IMR-90 (cell line): Measurements from ENCODE around the gene TCF7L1. TPM values are rescaled to one million over a fixed set of nuclear protein-coding genes. Genes with fewer than 3 reads are reported as not detected.

Experiments used
- ATAC-seq: fragments of 200-7000 bp; cut with Tn5 transposase; 2 replicates; pipeline ENCODE4 v1.9.1; 2020; ENCODE audit warnings: low read depth, mild to moderate bottlenecking, moderate library complexity
- BruUV-seq: library from RNA; stranded (reverse); fragments of 400-500 nt; replicated peaks from 2 replicates; lab custom pipeline; 2021; lab: Mats Ljungman, UMichigan
- CTCF ChIA-PET: fragments of 300-600 bp; formaldehyde crosslinking; extraction: SDS; loops from one replicate; lab custom pipeline; 2021; ENCODE audit warnings: antibody characterized with exemption; lab: Yijun Ruan, JAX
- POLR2A ChIA-PET: fragments of 300-600 bp; sonication (Branson Sonifier 250); formaldehyde crosslinking; loops from one replicate; lab custom pipeline; 2022; ENCODE audit warnings: antibody characterized with exemption; ENCODE audit not compliant: unreplicated experiment; lab: Charles Lee
- DNase-seq: peaks from one replicate; pipeline ENCODE4 v3.0.0; 2013
- H2AFZ ChIP-seq: replicated peaks from 2 replicates; pipeline ENCODE3; 2013; ENCODE audit warnings: low read length, mild to moderate bottlenecking; ENCODE audit not compliant: poor library complexity
- H2AK5ac ChIP-seq: 2 replicates; pipeline ENCODE4 v1.6.1; 2013; ENCODE audit warnings: low read depth, low read length, inconsistent platforms
- H2AK9ac ChIP-seq: replicated peaks from 2 replicates; pipeline ENCODE3; 2013; ENCODE audit warnings: mild to moderate bottlenecking, low read depth, low read length, moderate library complexity; ENCODE audit not compliant: poor library complexity
- H2BK120ac ChIP-seq: 2 replicates; pipeline ENCODE4 v1.6.1; 2013; ENCODE audit warnings: low read depth, low read length, inconsistent platforms
- H2BK15ac ChIP-seq: 3 replicates; pipeline ENCODE4 v1.6.1; 2013; ENCODE audit warnings: low read depth, low read length, inconsistent platforms
- H2BK20ac ChIP-seq: 2 replicates; pipeline ENCODE4 v1.6.1; 2013; ENCODE audit warnings: low read depth, mild to moderate bottlenecking, inconsistent platforms, low read length, moderate library complexity
- H2BK5ac ChIP-seq: 2 replicates; pipeline ENCODE4 v1.6.1; 2013; ENCODE audit warnings: mild to moderate bottlenecking, low read depth, low read length, inconsistent platforms; ENCODE audit not compliant: poor library complexity, severe bottlenecking
- H3K14ac ChIP-seq: replicated peaks from 2 replicates; pipeline ENCODE4 v1.6.1; 2013; ENCODE audit warnings: low read depth, low read length, inconsistent platforms
- H3K18ac ChIP-seq: 2 replicates; pipeline ENCODE4 v1.6.1; 2013; ENCODE audit warnings: low read depth, low read length, control low read depth
- H3K23ac ChIP-seq: 2 replicates; pipeline ENCODE4 v1.6.1; 2013; ENCODE audit warnings: low read depth, low read length, inconsistent platforms
- H3K27ac ChIP-seq: 2 replicates; pipeline ENCODE4 v1.5.1; 2013; ENCODE audit warnings: mild to moderate bottlenecking, control low read depth, low read length; ENCODE audit not compliant: insufficient read depth
- H3K27me3 ChIP-seq: 2 replicates; pipeline ENCODE4 v1.6.1; 2013; ENCODE audit warnings: low read length; ENCODE audit not compliant: control insufficient read depth, insufficient read depth
- H3K36me3 ChIP-seq: 2 replicates; pipeline ENCODE4 v1.6.1; 2013; ENCODE audit warnings: low read length, mixed read lengths; ENCODE audit not compliant: control insufficient read depth, insufficient read depth
- H3K4ac ChIP-seq: 2 replicates; pipeline ENCODE4 v1.6.1; 2013; ENCODE audit warnings: low read depth, low read length, inconsistent platforms
- H3K4me1 ChIP-seq: 2 replicates; pipeline ENCODE4 v1.6.1; 2013; ENCODE audit warnings: low read length, mixed read lengths; ENCODE audit not compliant: control insufficient read depth, insufficient read depth
- H3K4me2 ChIP-seq: 2 replicates; pipeline ENCODE4 v1.6.1; 2013; ENCODE audit warnings: low read depth, mild to moderate bottlenecking, control low read depth, low read length, moderate library complexity
- H3K4me3 ChIP-seq: 2 replicates; pipeline ENCODE4 v1.5.1; 2013; ENCODE audit warnings: low read depth, mild to moderate bottlenecking, control low read depth, low read length, moderate library complexity; ENCODE audit not compliant: insufficient read depth
- H3K56ac ChIP-seq: 2 replicates; pipeline ENCODE4 v1.6.1; 2013; ENCODE audit warnings: low read length, inconsistent platforms; ENCODE audit not compliant: insufficient read depth; ENCODE audit errors: extremely low read depth
- H3K79me1 ChIP-seq, 2 experiments: 2 replicates each; pipeline ENCODE4 v1.6.1; 2013; ENCODE audit warnings: low read length in 2 of 2, inconsistent platforms in 1 of 2, low read depth in 1 of 2
- H3K9ac ChIP-seq: 2 replicates; pipeline ENCODE4 v1.6.1; 2013; ENCODE audit warnings: low read depth, low read length, control low read depth
- H3K9me1 ChIP-seq: 2 replicates; pipeline ENCODE4 v1.6.1; 2013; ENCODE audit warnings: low read length, inconsistent platforms; ENCODE audit not compliant: insufficient read depth
- H3K9me3 ChIP-seq: 2 replicates; pipeline ENCODE4 v1.6.1; 2013; ENCODE audit warnings: low read length; ENCODE audit not compliant: control insufficient read depth, insufficient read depth
- H4K20me1 ChIP-seq: 2 replicates; pipeline ENCODE4 v1.6.1; 2013; ENCODE audit warnings: low read length, inconsistent platforms; ENCODE audit not compliant: insufficient read depth
- H4K5ac ChIP-seq: 2 replicates; pipeline ENCODE4 v1.6.1; 2013; ENCODE audit warnings: mild to moderate bottlenecking, low read depth, low read length, control low read depth
- H4K8ac ChIP-seq, 2 experiments: 2 replicates each; pipeline ENCODE4 v1.6.1; 2013; ENCODE audit warnings: low read depth in 2 of 2, low read length in 2 of 2, control low read depth in 1 of 2, inconsistent platforms in 1 of 2
- H4K91ac ChIP-seq: 2 replicates; pipeline ENCODE4 v1.6.1; 2013; ENCODE audit warnings: low read depth, low read length, inconsistent platforms; ENCODE audit not compliant: insufficient read depth
- BHLHE40 ChIP-seq: fragments of 150-350 bp; IDR thresholded peaks from 2 replicates; pipeline ENCODE4 v1.6.1; 2016; ENCODE audit warnings: mild to moderate bottlenecking, low read depth, low read length
- CEBPB ChIP-seq: IDR thresholded peaks from 2 replicates; pipeline ENCODE4 v1.6.1; 2012; ENCODE audit warnings: low read depth, low read length, improper control_type of control experiment
- CHD1 ChIP-seq: IDR thresholded peaks from 2 replicates; pipeline ENCODE4 v1.6.1; 2012; ENCODE audit warnings: low read depth, low read length, improper control_type of control experiment
- ELK1 ChIP-seq: fragments of 150-350 bp; IDR thresholded peaks from 2 replicates; pipeline ENCODE4 v1.6.1; 2016; ENCODE audit warnings: low read depth, mild to moderate bottlenecking, low read length, moderate library complexity, borderline replicate concordance
- FOS ChIP-seq: fragments of 150-350 bp; IDR thresholded peaks from 2 replicates; pipeline ENCODE4 v1.6.1; 2016; ENCODE audit warnings: low read depth, low read length
- MAFK ChIP-seq: IDR thresholded peaks from 2 replicates; pipeline ENCODE4 v1.6.1; 2012; ENCODE audit warnings: low read depth, low read length, improper control_type of control experiment
- MAZ ChIP-seq: IDR thresholded peaks from 2 replicates; pipeline ENCODE4 v1.6.1; 2012; ENCODE audit warnings: low read depth, mild to moderate bottlenecking, low read length, improper control_type of control experiment, moderate library complexity, borderline replicate concordance
- MXI1 ChIP-seq: IDR thresholded peaks from 2 replicates; pipeline ENCODE4 v1.6.1; 2012; ENCODE audit warnings: low read depth, mild to moderate bottlenecking, low read length, moderate library complexity, borderline replicate concordance
- NFE2L2 ChIP-seq: fragments of 150-350 bp; IDR thresholded peaks from 2 replicates; pipeline ENCODE4 v1.6.1; 2016; ENCODE audit warnings: low read depth, mild to moderate bottlenecking, low read length
- POLR2A ChIP-seq: IDR thresholded peaks from 2 replicates; pipeline ENCODE4 v1.6.1; 2012; ENCODE audit warnings: mild to moderate bottlenecking, low read depth, low read length
- RAD21 ChIP-seq: IDR thresholded peaks from 2 replicates; pipeline ENCODE4 v1.6.1; 2012; ENCODE audit warnings: low read length, improper control_type of control experiment
- RCOR1 ChIP-seq: IDR thresholded peaks from 2 replicates; pipeline ENCODE4 v1.6.1; 2012; ENCODE audit warnings: mild to moderate bottlenecking, low read length, improper control_type of control experiment; ENCODE audit not compliant: insufficient replicate concordance
- RFX5 ChIP-seq: IDR thresholded peaks from 2 replicates; pipeline ENCODE4 v1.8.0; 2012; ENCODE audit warnings: low read depth, mild to moderate bottlenecking, low read length, moderate library complexity
- SMC3 ChIP-seq: fragments of 150-350 bp; IDR thresholded peaks from 2 replicates; pipeline ENCODE4 v1.6.1; 2016; ENCODE audit warnings: low read depth, mild to moderate bottlenecking, antibody characterized with exemption, low read length, moderate library complexity
- USF2 ChIP-seq: fragments of 150-350 bp; IDR thresholded peaks from 2 replicates; pipeline ENCODE4 v1.6.1; 2017; ENCODE audit warnings: mild to moderate bottlenecking, antibody characterized with exemption, low read length, low read depth
- WGBS, 2 experiments: methylation state at CpG; one replicate each; pipeline versions ENCODE4 v1.1.5 to v1.1.7; 2013; ENCODE audit warnings: missing lambda C conversion rate in 2 of 2; ENCODE audit not compliant: insufficient read length in 1 of 2; ENCODE audit errors: extremely low coverage in 2 of 2; 5-methylcytosine and 5-hydroxymethylcytosine counted together
- dilution Hi-C: fragments of 300-500 bp; cut with HindIII; formaldehyde crosslinking; loops from one replicate; pipeline ENCODE4 v1.14.3; 2018; ENCODE audit warnings: low sequenced_read_pairs; ENCODE audit not compliant: unreplicated experiment
- in situ Hi-C: fragments of 300-500 bp; cut with MboI; formaldehyde crosslinking; loops from 3 replicates; pipeline ENCODE4 v1.14.3; 2019; ENCODE audit warnings: low sequenced_read_pairs, inconsistent platforms, mixed read lengths
- intact Hi-C: fragments of 100-400 bp; cut with micrococcal nuclease; formaldehyde crosslinking; loops from 2 replicates; pipeline ENCODE4 v1.10.0; 2022
- polyA plus RNA-seq, 3 experiments: library from polyadenylated mRNA; depleted of rRNA; stranded (reverse); fragments of >200 nt; gene quantifications; 2 replicates each; pipeline ENCODE4 v1.2.3, GENCODE V29; 2012; ENCODE audit warnings: low replicate concordance in 1 of 3
- total RNA-seq: library from RNA; depleted of rRNA; stranded (reverse); fragments of >200 nt; gene quantifications from 2 replicates; pipeline ENCODE4 v1.2.3, GENCODE V29; 2012
- TF ChIP-seq, protein P1 (sequence below): conservative IDR thresholded peaks from 2 replicates; pipeline ENCODE4 v1.5.1; 2012; ENCODE audit warnings: mild to moderate bottlenecking, low read depth, low read length, improper control_type of control experiment

Gene TCF7L1
- total and polyA plus RNA-seq, 2 of the 4 experiments (the other 2 are of a cell fraction): 0.72 to 11.1 TPM

- Histone ChIP-seq H2BK120ac (no peak overlapping the region), H3K9ac (no peak overlapping the region), H3K23ac (no peak overlapping the region), H2AFZ (no peak overlapping the region), H3K56ac (no peak overlapping the region), H2BK20ac (no peak overlapping the region), H4K8ac (no peak overlapping the region), H4K91ac (no peak overlapping the region), H2AK9ac (no peak overlapping the region), H2AK5ac (no peak overlapping the region), H3K27ac (no peak overlapping the region), H3K4ac (no peak overlapping the region), H3K4me3 (no peak overlapping the region), H3K4me1 (no peaks in the 10 kb centered on the region), H4K20me1 (peaks cover 17% of the 10 kb centered on the region; the same call in 1 of the 2 replicates), H3K27me3 (no peaks in the 10 kb centered on the region), H3K9me1 (peaks cover 22% of the 10 kb centered on the region; the same call in 1 of the 2 replicates), H3K79me1 (peaks cover 24 to 63% of the 10 kb centered on the region in 2 experiments), H3K36me3 (peaks cover 3% of the 10 kb centered on the region; the same call in 1 of the 2 replicates), H3K4me2 (no peak overlapping the region), H3K14ac (no peak overlapping the region), H2BK5ac (no peak overlapping the region), H3K9me3 (no peaks in the 10 kb centered on the region), H4K5ac (no peak overlapping the region), H2BK15ac (no peak overlapping the region), H3K18ac (no peak overlapping the region)
- intact Hi-C loops (no loop called here), dilution Hi-C loops (no loop called here), in situ Hi-C loops (no loop called here)
- TF ChIP-seq SMC3 (no peak), RAD21 (no peak), MAFK (no peak), MAZ (no peak), NFE2L2 (no peak), FOS (no peak), POLR2A (no peak), USF2 (no peak), CEBPB (no peak), RFX5 (no peak), MXI1 (no peak), CHD1 (no peak), ELK1 (no peak), BHLHE40 (no peak), RCOR1 (no peak)
- TF ChIP-seq, protein P1, sequence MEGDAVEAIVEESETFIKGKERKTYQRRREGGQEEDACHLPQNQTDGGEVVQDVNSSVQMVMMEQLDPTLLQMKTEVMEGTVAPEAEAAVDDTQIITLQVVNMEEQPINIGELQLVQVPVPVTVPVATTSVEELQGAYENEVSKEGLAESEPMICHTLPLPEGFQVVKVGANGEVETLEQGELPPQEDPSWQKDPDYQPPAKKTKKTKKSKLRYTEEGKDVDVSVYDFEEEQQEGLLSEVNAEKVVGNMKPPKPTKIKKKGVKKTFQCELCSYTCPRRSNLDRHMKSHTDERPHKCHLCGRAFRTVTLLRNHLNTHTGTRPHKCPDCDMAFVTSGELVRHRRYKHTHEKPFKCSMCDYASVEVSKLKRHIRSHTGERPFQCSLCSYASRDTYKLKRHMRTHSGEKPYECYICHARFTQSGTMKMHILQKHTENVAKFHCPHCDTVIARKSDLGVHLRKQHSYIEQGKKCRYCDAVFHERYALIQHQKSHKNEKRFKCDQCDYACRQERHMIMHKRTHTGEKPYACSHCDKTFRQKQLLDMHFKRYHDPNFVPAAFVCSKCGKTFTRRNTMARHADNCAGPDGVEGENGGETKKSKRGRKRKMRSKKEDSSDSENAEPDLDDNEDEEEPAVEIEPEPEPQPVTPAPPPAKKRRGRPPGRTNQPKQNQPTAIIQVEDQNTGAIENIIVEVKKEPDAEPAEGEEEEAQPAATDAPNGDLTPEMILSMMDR: no peak
- no TSS peak for BruUV-seq
- ATAC-seq: no peak
- no peak for DNase-seq
- POLR2A ChIA-PET: no interaction called here
- WGBS, 2 experiments: no CpG with 5 or more reads among the region's 5 CpGs
- CTCF ChIA-PET: no interaction called here
Observed at GRCh38 chr2:85235281-85235680, 102.1 kb downstream of the TCF7L1 start.
